UCSD-AML1 (cell line): ENCODE measurements around the gene OTUD7B.
"Not testable (repeated sequence)": the region's sequence is repeated elsewhere in the genome, so short reads cannot be mapped to it uniquely, and the experiment has no call there.

Experiments
- DNase-seq: peaks from one replicate; lab custom pipeline; 2025; ENCODE audit not compliant: unreplicated experiment; lab: John Stamatoyannopoulos, UW

The OTUD7B gene

DNA sequence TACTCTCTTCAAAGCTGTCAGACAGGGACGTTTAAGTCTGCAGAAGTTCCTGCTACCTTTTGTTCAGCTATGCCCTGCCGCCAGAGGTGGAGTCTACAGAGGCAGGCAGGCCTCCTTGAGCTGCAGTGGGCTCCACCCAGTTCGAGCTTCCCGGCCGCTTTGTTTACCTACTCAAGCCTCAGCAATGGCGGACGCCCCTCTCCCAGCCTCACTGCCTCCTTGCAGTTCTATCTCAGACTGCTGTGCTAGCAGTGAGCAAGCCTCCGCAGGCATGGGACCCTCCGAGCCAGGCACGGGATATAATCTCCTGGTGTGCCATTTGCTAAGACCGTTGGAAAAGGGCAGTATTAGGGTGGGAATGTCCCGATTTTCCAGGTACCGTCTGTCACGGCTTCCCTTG lies 53.0 kb downstream of the OTUD7B start:
- not testable (repeated sequence) for DNase-seq

DNA sequence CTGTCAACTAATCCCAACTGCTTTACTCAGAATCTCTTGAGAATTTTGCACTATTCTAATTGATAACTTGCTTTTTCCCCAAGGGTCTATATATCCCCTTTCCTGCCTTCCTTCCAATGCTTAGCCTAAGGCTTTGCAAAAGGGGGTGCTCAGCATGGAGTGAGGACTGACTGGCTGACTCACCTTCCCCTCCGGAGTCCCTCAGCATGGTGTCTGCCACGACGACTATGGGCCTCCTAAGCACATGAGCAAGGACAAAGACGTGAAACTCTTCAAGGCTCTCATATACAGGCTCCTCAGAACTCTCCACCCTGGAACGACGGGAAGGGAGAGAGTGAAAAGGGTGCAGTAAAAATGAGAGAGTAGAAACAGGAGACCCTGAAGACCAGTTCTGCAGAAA lies 60.6 kb downstream of the OTUD7B start:
- no peak for DNase-seq

DNA sequence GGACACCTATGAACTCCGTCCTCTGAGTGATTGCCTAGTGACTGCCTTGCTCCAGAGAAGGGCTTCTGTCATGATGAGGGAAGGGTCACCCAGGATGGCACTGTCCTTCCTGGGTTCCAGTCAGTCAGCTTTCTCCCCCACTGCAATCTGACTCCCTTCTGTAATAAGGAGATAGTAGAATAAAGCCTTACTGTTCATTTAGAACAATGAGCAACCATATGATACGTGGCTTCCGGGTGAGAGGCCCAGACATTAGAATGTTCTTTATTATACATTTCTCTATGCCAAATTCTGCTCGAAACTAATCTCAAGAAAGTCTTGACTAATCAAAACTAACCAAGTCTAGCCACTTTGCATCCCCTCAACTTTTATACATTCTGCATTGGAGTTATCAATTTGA lies 65.3 kb downstream of the OTUD7B start:
- no peak for DNase-seq

DNA sequence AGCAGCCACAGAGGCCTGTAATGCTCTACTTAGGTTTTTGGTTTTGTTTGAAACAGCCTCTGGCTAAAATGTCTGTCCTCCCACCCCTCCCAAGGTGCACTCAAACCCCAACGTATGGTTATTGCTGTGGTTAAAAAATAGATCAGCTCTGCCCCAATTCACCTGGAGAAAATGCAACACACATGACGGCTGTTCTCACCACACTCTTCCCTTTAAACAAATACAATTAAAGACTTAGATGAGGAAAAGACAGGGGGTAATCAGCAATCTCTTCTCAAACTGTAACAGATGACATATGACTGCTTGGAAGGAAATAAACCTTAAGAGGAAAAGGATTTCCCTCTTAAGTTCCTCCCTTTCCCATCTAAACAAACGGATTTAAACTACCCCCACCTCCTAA lies 67.6 kb downstream of the OTUD7B start:
- DNase-seq = no peak

DNA sequence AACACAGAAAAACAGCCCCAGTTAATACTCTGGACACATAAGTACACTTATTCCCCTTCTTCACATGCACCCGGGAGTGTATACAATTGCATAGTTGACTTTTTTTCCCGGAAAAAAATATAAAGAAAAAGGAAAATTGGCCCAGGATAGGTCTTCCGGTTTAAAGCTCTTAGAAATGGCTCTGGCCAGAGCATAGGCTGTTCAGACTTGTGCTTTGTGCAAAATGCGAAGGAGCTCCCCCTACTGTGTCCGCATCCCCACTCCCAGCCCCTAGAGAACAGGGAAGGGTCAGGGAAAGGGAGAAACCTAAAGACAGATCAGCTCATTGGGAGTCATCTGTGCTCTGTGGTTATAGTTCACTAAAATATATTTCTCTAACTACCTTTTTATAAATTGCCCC lies 68.3 kb downstream of the OTUD7B start:
- peak; percentile 13 for DNase-seq

DNA sequence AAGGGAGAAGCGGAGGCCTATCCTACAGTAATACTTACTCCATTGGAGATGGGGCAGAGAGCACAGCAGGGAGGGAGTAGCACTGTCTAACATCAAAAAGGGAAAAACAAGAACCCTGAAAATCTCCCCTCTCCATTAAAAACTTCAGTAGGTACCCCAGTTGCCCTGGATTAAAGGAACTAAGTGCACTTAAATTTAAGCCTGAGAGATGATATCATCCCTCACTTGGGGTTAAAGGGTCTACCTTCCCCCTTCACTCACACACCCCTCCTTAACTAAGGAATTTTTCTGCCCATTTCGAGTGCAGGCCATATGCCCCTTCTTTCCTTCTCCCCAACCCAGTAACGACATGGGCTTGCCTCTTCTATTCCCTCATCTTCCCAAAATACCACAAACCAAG lies 70.1 kb downstream of the OTUD7B start:
- DNase-seq = no peak

DNA sequence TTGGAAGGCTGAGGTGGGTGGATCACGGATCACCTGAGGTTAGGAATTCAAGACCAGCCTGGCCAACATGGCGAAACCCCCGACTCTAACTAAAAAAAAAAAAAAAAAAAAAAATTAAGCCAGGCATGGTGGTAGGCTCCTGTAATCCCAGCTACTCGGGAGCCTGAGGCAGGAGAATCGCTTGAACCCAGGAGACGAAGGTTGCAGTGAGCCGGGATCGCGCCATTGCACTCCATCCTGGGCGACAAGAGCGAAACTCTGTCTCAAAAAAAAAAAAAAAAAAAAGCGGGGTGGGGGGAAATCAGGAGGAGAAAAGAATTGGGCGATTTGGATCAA lies 71.9 kb downstream of the OTUD7B start:
- not testable (repeated sequence) for DNase-seq

DNA sequence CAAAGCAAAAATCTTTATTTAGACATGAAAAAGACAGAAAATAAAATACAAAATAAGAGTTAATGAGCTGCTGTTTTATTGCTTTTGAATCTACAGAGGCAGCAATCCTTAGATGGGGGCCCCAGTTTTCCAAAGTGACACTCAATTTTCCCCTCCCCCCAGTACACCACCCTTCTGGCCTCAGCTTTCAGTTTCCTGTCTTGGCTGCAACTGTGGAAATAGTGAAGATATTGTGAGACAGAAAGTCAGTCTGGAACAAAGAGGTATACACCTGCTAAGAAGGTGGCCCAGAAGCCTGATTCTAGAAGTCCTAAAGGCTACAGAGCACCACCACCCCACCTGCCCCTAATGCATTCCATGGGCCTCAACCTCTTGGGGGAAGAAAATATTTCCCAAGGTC lies 72.8 kb downstream of the OTUD7B start:
- no peak for DNase-seq

DNA sequence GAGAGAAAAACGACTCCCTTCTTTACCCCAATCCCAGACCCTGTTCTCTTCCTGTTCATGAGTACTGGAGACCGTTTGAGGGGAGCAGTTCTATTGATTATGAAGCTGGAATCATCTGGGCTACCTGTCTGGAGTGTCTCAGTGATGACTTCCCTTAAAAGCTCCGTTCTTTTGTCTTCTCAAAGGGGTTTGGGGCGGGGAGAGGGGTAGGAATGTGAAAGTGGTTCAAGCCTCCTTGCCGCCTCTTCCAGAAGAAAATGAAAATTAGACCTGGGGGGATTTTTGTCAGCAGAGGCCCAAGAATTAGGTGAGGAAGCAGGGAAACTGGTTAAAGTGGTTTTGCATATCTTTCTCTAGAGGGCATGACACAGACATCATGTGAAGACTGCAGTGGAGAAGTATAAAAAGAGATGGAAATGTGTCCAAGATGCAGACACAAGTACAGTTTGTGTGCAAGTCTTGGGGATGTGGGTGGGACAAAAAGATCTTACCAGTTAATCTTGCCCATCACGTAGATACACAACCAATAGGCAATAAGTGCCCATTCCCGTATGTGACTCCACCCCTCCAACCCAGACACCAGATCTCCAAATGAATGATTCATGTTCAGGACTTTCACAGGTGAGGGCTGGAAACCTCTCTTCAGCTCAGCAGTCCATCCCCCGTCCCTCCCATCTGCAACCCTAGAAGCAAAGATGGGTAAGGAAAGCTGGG lies 73.4 kb downstream of the OTUD7B start:
- DNase-seq = no peak

DNA sequence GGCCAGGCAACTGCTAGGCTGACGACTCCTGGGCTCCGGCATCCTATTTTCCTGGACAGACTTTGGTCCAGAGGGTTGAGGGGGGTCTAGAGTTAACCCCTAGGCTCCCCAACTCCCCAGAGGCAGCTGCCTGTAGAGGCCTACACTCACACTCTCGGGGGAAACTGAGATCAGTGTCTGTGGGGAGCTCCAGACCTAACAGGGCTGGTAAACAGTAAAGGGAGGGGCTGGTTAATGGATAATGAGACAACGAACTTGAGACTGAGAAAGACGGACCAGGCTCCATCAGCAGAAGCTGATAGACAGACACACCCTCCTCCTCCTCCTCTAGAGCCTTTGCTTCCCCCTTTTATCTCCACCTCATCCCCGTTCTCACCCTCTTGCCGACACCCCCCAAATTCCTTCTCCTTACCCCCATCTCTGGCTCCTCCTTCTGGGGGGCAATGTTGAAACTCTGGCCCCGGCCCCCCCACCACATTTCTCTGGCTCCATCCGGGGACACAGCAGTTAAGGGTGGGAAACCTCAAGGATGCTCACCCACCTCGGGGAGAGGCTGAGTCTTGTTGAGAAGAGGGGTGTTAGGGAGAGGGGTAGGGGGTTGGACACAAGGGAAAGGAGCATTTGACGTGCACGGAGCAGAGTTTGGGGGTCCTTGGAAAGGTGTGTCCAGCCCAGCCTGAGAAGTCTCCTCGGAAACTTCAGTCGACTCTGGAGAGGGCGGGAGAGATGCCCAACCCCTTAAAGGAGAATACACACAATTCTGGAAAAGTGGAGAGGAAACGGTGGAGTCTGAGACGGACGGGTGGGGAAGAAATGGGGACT lies 74.1 kb downstream of the OTUD7B start, which contains the start of gene MTMR11:
MTMR11 (minus strand) TSS at position 710 of the 822 bp plus-strand sequence; CDS start at position 478, 232 bp downstream.
- DNase-seq = no peak

DNA sequence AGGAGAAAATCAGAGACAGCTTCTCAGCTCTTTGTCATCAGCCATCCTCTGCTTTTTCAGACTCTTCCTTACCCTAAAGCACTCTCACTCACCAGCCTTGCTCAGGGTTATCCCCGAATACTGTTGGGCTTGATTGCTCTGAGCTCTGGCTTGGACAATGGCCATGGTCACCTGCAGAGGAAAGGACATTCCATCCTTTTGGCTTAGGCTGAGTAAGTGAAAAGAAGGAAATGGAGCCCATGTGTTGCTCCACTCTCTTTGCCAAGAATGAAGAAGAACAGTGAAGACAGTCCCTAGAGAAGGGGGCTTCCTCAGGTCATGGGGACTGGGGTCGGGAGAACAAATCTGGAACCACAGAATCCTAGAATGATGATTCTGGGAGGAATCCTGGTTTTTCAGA lies 76.2 kb downstream of the OTUD7B start:
- DNase-seq = no peak

DNA sequence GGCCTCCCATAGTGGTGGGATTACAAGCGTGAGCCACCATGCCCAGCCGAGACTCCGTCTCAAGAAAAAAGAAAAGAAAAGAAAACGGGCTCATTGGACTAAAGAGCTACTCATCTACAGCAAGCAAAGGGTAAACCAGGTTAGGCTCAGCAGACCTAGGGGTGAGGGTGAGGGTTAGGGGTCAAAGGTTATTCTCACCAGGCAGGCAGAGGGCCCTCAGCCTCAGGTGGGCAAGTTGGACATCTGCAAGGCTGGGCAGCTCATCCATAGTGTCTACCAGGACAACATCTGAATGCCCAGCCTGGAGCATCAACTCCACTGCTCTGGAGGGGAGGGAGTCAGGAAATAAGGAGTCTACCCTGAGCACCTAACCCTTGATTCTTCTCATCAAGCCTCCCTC lies 77.3 kb downstream of the OTUD7B start:
- no peak for DNase-seq

DNA sequence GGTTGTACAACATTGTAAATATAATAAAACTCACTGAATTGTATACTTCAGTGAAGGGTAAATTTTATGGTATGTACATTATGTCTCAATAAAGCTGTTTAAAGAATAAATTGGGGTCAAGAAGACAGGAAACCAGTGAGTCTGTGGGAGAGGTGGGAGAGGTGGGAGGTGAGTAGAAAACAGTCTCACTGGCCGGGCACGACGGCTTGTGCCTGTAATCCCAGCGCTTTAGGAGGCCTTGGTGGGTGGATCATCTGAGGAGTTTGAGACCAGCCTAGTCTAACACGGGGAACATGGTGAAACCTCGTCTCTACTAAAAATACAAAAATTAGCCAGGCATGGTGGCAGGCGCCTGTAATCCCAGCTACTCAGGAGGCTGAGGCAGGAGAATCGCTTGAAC lies 78.1 kb downstream of the OTUD7B start:
- DNase-seq = no peak

DNA sequence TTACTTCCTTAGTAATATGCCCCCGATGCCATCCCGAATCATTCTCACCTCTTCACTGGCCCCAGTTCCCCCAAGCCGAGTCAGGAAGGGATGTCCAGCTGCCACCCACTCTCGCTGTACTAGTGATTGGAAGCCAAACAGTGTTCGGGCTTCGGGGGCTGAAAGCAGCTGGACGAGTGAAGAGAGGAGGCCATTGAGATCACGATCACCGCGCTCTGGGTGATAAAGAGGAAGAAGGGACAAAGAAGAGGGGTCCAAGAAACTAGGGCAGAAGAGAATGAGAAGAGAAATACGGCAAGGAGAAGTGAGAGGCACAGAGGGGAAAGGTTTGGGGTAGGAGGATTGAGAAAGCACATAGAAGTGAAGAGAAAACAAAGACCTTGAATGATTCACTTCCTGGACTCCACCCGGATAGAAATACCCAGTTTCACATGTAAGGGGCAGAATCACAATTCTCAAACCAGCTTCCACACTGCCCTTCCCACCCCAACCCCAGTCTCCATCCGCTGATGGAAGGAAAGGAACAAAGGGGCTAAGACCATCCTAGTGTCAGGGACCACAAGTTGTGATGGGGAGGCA lies 79.2 kb downstream of the OTUD7B start:
- no peak for DNase-seq

DNA sequence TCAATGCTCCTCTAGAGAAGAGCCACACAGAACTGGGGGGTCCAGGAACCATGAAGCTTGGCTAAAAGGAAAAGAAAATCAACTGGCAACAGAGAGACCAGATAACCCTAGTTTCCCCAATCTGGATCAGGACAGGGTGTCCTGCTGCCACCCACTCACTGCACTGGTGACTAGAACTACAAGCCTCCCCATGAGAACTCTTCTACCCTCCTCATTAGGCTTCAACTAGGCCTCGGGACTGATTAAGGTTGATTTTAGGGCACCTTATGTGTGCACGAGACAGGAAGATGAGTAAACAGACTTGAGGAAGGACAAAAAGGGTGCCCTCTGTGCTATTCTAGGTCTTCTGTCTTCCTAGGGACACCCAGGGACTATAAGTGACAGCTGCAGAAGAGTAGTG lies 80.7 kb downstream of the OTUD7B start:
- DNase-seq = no peak

DNA sequence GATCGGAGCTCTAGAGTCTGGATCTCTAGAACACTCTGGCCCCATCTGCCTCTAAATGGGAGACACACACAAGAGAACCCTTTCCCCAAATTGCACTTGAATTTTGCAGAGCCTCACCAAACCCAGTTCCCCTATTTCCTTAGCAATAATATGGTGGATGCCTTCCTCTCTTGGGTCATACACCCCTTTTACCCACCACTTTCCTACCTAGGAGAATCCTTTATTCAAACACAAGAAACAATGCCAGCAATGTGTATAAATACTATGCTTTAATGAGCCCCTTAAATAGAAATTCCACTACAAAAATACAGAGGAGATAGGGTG lies 82.2 kb downstream of the OTUD7B start:
- no peak for DNase-seq

DNA sequence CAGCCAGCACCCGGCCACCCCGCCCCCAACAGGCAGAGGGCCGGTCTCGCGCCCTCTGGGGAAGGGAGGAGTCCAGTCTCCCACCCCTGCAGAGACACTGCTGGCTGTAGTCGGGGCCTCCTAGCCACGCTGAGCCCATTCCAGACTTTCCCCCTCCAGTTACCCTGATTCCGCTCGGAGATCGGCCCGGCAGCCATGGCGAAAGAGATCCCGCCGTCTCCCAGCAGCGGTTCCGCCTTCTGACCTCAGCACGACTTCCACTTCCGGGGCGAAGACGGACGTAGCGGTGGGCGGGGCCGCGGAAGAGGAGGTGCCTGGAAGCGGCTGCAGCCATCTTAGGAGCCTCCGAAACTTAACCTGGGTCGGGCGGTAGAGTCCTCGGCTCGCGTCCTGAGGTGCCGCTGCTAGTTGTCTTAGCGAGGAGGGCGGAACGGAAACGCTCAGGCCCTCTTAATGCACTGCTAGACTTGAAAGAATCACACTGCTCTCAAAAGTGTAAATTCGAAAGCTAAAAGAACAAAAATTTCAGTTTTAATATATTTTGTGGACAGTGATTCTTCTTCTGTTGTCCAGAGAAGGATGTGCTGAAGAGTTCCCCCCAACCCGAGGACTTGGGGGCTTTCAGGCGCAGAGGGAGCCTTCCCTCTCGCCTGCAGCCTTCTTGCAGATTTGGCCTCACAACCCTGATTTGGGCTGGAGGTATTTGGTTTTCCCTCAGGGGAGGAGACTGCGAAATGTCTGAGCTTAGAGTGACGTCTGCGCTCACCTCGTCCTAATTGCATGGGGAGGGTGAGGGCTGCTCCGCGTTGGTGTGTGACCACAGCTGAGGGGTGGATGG lies 82.7 kb downstream of the OTUD7B start, which contains the start of gene SF3B4:
SF3B4 (minus strand) TSS at position 241 of the 838 bp plus-strand sequence; CDS start at position 197, 44 bp downstream.
- peak; percentile 94 for DNase-seq

DNA sequence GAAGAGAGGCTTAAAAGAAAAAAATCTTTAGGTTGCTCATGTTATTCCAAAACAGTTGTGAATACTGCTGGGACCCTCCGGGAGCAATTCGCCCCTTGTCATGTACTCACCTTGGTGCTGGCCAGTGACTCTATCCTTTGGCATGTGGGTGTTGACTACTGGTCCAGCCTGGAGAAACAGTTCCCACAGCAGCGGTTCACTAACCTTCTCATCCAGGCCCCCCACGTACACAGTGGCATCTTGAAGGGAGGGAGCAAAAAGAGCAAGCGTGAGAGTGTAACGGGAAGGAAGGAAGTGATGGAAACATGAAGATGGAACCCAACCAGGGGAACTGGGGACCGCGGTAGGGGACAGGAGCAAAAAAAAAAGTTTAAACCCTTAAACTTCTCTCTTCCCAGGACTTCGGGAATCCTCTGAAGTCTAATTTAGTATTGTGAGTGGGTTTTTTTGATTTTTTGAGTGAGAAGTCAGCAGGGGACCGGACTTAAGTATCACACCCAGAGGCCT lies 83.4 kb downstream of the OTUD7B start:
- no peak for DNase-seq

DNA sequence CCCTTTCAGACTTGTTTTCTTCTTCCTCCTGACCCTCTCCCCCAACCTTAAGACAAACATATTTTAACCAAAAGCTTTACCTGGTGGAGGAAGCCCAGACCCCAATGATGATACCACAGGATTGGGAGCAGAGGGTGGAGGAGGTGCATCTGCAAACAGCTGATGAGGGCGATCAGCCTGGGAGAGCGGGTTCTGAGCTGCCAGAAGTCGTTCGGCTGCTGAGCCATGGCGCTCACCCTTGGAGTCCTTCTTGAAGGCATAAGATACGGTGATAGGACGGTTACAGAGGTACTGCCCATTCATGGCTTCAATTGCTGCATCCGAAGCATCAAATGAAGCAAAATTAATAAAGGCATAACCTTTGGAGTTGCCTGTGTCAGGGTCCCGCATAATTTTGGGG lies 84.2 kb downstream of the OTUD7B start:
- DNase-seq = no peak

DNA sequence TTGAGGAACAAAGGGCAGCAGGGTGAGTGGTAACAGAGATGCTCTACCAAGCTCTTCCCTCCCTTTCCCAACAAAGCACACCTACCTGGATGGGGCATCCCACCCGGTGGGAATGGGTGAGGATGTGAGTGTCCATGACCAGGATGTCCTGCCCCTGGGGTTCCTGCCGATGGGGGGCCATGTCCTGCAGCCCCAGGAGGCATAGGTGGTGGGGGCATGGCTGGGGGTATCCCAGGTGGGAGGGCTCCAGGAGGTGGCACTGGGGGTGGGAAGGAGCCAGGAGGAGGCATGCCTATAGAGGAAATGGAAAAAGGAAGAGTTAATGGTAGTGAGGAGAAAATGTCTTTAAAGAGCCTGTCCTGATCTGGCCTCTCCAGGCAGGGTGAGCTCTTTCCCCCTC lies 84.8 kb downstream of the OTUD7B start:
- no peak for DNase-seq

DNA sequence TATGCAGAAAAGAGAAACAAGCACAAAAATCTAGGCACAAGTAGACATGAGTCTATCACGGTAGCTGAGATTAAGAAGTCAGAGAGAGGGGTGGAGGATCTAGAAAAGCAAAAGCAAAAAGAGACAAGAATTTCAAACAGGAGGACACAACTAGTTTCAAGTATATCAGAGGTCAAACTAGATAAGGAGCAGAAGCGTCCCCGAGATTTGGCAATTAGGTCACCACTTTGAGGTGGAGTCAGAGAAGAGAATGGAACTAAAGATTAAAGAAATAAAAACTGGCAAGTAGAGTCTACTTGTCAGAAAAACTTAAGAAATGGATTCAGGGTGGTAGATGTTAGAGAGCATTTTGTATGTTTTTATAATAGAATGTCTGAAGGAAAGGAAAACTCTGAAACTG lies 85.2 kb downstream of the OTUD7B start:
- DNase-seq = no peak
